ENCODE results near the gene CHMP4A. TPM values are rescaled to one million over a fixed set of nuclear protein-coding genes. Genes with fewer than 3 reads are reported as not detected.

Gene CHMP4A
- total RNA-seq, 4 donors from 2014 or later, result 51.8 to 82.7 (median 64.7) TPM

- no peak for ATAC-seq (ENCODE audit: low FRiP score)
- DNase-seq (ENCODE audit: low spot score), result no peak
Measured at GRCh38 chr14:24179294-24179960, 33.9 kb downstream of the CHMP4A start.

GRCh38 chr14:24178399-24179178, 34.7 kb downstream of the CHMP4A start:
- ATAC-seq (ENCODE audit: low FRiP score) (no peak), DNase-seq (ENCODE audit: low spot score) (no peak)
- no peak for TF ChIP-seq CTCF (IDR thresholded peaks at IDR 0.05)

More at GRCh38 chr14:24179294-24179960, 33.9 kb downstream of the CHMP4A start:
- TF ChIP-seq CTCF (IDR thresholded peaks at IDR 0.05), result no peak

GRCh38 chr14:24177891-24178290, 35.4 kb downstream of the CHMP4A start:
- ATAC-seq (ENCODE audit: low FRiP score) (no peak), DNase-seq (ENCODE audit: low spot score) (no peak)
- no peak for TF ChIP-seq CTCF (IDR thresholded peaks at IDR 0.05)

GRCh38 chr14:24177041-24177825, 36.1 kb downstream of the CHMP4A start:
- ATAC-seq (ENCODE audit: low FRiP score) (no peak), DNase-seq (ENCODE audit: low spot score) (no peak)
- TF ChIP-seq CTCF (IDR thresholded peaks at IDR 0.05), result no peak

GRCh38 chr14:24176599-24176998, 36.7 kb downstream of the CHMP4A start:
- ATAC-seq (ENCODE audit: low FRiP score) (no peak), DNase-seq (ENCODE audit: low spot score) (no peak)

GRCh38 chr14:24172871-24173281, 40.4 kb downstream of the CHMP4A start:
- DNase-seq (ENCODE audit: low spot score), result no peak
- TF ChIP-seq CTCF (IDR thresholded peaks at IDR 0.05), result no peak
- no peak for ATAC-seq (ENCODE audit: low FRiP score)

More at GRCh38 chr14:24176599-24176998, 36.7 kb downstream of the CHMP4A start:
- TF ChIP-seq CTCF (IDR thresholded peaks at IDR 0.05), result no peak
